Measurements from ENCODE around the gene C19orf53.

DNA sequence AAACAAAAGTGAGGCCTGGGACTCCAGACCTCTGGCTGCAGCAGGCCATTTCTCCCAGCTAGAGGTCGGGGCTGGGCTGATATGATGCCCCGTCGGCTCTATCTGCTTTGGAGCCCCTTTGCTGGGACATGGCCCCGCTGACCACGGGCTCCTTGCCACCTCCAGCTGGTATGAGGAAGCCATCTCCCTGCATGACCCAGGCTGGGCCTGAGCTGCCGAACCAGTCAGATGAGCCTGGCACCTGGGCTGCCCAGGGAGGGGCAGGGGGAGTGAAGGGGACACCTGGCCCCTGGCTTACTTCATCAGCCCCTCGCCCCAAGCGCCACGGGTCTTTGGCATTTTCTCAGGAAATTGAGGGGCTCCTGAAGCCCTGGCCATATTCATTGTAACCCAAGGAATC is 28.8 kb downstream of the C19orf53 start:
- TF ChIP-seq ZNF33B (CRISPR knock-in tag; IDR thresholded peaks at IDR 0.05) (no peak), SMC3 (IDR thresholded peaks at IDR 0.05; ENCODE audit: low read length) (no peak)
- TF ChIP-seq, protein P1, sequence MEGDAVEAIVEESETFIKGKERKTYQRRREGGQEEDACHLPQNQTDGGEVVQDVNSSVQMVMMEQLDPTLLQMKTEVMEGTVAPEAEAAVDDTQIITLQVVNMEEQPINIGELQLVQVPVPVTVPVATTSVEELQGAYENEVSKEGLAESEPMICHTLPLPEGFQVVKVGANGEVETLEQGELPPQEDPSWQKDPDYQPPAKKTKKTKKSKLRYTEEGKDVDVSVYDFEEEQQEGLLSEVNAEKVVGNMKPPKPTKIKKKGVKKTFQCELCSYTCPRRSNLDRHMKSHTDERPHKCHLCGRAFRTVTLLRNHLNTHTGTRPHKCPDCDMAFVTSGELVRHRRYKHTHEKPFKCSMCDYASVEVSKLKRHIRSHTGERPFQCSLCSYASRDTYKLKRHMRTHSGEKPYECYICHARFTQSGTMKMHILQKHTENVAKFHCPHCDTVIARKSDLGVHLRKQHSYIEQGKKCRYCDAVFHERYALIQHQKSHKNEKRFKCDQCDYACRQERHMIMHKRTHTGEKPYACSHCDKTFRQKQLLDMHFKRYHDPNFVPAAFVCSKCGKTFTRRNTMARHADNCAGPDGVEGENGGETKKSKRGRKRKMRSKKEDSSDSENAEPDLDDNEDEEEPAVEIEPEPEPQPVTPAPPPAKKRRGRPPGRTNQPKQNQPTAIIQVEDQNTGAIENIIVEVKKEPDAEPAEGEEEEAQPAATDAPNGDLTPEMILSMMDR (CRISPR knock-in tag; IDR thresholded peaks at IDR 0.05), result no peak

Measured in HepG2 (cell line).